Cerebellar cortex (tissue), 1 donor: ENCODE results near the gene EPHB1.
A peak's percentile ranks its signal among the peaks of the same experiment; 100 is the strongest.

Experiments used
- DNase-seq: peaks from one replicate; pipeline ENCODE4 v3.0.0-alpha.2; 2015; ENCODE audit warnings: low spot score

EPHB1 gene

DNA sequence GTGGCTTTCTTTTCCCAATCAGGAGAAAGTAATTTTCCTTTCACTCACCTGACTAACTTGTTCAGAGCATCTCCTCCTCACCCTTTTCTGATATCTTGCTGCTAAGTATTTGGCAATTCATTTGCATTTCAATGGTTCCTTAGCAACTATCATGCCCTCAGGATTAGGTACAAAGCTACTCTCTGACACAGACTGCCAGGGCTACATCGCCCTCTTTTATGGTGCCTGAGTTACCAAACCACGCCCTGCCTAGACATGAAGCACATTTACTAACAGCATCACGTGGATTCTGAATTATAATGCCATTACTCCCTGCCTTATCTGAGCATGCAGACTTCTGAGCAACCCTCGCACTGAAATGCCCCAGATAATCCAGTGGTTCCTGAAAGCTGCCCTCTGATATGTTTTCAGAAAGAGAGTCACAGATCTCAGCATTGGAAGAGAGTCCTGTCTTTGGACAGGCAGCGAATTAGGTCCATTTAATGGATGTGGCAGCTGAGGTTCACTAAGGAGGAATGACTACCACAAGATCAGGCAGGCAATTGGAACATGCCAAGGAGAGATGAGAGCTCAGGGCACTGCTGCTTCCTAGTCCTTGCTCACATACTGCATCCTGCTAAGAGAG, 14.5 kb downstream of the EPHB1 start:
- no peak for DNase-seq

GRCh38 chr3:134810052-134810435, 15.0 kb downstream of the EPHB1 start:
- no peak for DNase-seq

- no peak for DNase-seq
These were observed 15.8 kb downstream of the EPHB1 start for GRCh38 chr3:134810850-134811249.

- DNase-seq = no peak
These were observed 18.6 kb downstream of the EPHB1 start for GRCh38 chr3:134813618-134814017.

DNA sequence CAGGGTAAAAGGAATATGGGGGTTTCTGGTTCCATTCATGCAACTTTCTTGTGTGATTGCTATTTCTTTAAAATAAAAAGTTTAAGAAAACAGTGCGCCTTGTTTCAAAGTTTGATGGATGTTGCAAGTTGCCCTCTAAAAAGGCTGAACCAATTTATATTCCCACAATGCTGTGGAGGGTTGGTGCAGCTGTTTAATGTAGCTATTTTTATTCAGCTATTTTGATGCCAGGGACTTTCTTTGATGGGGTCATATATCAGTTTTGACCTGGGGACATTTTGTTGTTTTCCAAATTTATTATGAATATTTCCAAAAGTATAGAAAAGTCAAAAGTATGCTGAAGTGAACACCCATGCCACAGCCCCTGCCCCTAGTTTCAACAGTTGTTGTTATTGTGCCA, 20.5 kb downstream of the EPHB1 start:
- DNase-seq = no peak

- no peak for DNase-seq
These were observed 21.6 kb downstream of the EPHB1 start for GRCh38 chr3:134816623-134817022.

- DNase-seq = peak; percentile 87
These were observed 22.2 kb downstream of the EPHB1 start for GRCh38 chr3:134817297-134817696.

DNA sequence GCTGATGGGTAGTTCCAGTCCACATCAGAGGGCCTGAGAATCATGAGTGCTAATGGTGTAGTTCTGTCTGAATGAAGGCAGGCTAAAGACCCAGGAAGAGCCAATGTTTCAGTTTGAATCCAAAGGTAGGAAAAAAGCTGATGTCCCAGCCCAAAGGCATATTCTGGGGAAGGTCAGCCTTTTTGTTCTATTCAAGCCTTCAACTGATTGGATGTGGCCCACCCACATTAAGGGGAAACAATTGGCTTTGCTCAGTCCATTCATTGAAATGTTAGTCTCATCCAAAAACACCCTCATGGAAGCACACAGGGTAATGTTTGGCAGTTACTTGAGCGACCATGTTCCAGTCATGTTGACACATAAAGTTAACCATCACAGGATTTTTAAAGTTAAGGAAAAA, 25.9 kb downstream of the EPHB1 start:
- no peak for DNase-seq

DNA sequence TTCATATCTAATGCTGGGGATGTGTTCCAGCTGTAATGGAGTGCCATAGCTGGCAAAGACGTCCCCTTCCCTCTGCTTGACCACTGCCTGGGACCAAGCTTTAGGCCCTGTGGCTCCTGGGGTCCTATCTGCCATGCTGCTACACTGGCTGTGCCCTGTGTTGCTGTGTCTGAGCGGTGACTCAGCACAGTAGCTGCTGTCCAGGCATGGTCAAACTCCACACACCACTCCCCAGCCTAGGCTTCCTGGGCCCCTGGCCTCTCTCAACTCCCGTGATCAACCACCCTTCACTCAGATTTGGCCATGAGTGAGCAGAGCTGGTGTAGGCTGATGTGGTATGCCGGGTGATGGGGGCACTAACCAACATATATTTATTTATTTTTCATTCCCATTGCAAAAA, 27.0 kb downstream of the EPHB1 start:
- no peak for DNase-seq

GRCh38 chr3:134823679-134824078, 28.6 kb downstream of the EPHB1 start:
- no peak for DNase-seq

- DNase-seq = peak; percentile 83
These were observed 29.7 kb downstream of the EPHB1 start for GRCh38 chr3:134824791-134825190.

- no peak for DNase-seq
These were observed 32.2 kb downstream of the EPHB1 start for GRCh38 chr3:134827213-134827612.

- peak; percentile 93 for DNase-seq
These were observed 34.7 kb downstream of the EPHB1 start for GRCh38 chr3:134829721-134830120.

GRCh38 chr3:134832585-134832984, 37.5 kb downstream of the EPHB1 start:
- DNase-seq = no peak

- DNase-seq = no peak
These were observed 38.5 kb downstream of the EPHB1 start for GRCh38 chr3:134833453-134834163.

- DNase-seq = peak; percentile 57
These were observed 41.9 kb downstream of the EPHB1 start for GRCh38 chr3:134836921-134837320.

- no peak for DNase-seq
These were observed 43.5 kb downstream of the EPHB1 start for GRCh38 chr3:134838599-134838998.

GRCh38 chr3:134839422-134839821, 44.4 kb downstream of the EPHB1 start:
- DNase-seq = no peak

GRCh38 chr3:134839990-134840389, 44.9 kb downstream of the EPHB1 start:
- no peak for DNase-seq

DNA sequence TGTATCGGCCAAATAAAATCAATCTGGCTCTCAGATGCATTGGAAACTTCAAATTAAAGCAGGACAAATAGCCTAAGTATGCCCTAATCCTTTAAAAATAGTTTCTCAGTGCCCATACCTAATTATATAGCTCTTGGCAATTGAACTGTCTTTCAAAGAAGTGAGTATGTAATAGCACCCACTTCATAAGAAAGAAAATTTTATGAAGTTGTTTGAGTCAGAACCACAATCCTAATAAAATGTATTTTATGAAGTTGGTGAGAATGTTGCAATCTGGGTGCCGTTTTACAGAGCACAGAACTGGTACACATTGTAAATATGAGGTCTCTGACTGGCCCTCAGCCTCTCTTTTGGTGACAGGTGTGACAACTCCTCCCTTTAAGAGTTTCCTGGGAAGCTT, 45.4 kb downstream of the EPHB1 start:
- no peak for DNase-seq

- DNase-seq = no peak
These were observed 51.0 kb downstream of the EPHB1 start for GRCh38 chr3:134846084-134846483.

GRCh38 chr3:134846911-134847317, 51.9 kb downstream of the EPHB1 start:
- DNase-seq = peak; percentile 50

GRCh38 chr3:134847349-134847748, 52.3 kb downstream of the EPHB1 start:
- DNase-seq = no peak

- DNase-seq = no peak
These were observed 54.5 kb downstream of the EPHB1 start for GRCh38 chr3:134849561-134849960.
